ENCODE measurements around the gene USP36. TPM values are rescaled to one million over a fixed set of nuclear protein-coding genes. Genes with fewer than 3 reads are reported as not detected.

Gene USP36
- total RNA-seq, 1 experiment from 2014 or later, result 79.5 TPM

- no peak overlapping the region for H3K4me3 Mint-ChIP-seq (ENCODE audit: low read depth, unreplicated experiment)
- no peak overlapping the region for H3K27ac Mint-ChIP-seq (ENCODE audit: unreplicated experiment)
- BruUV-seq (replicated peaks), result no TSS peak
- TF ChIP-seq CTCF (IDR thresholded peaks at IDR 0.05; ENCODE audit: unreplicated experiment), result no peak
- no peaks in the 10 kb centered on the region for H3K9me3 Mint-ChIP-seq (ENCODE audit: low read depth, unreplicated experiment)
- intact Hi-C loops (cut with micrococcal nuclease; ENCODE audit: unreplicated experiment), result no loop called here
- CTCF ChIA-PET, result no interaction called here
- no peaks in the 10 kb centered on the region for H3K27me3 Mint-ChIP-seq (ENCODE audit: unreplicated experiment)
- H3K4me1 Mint-ChIP-seq (ENCODE audit: low read depth, unreplicated experiment), result no peaks in the 10 kb centered on the region
- DNase-seq, result no peak
- peaks cover 62% of the 10 kb centered on the region for H3K36me3 Mint-ChIP-seq (ENCODE audit: insufficient read depth, unreplicated experiment)
Measured at GRCh38 chr17:78829477-78829876, 11.1 kb downstream of the USP36 start.

- Mint-ChIP-seq H3K4me1 (ENCODE audit: low read depth, unreplicated experiment) (no peaks in the 10 kb centered on the region), H3K27ac (ENCODE audit: unreplicated experiment) (peak overlapping the region; percentile 36), H3K36me3 (ENCODE audit: insufficient read depth, unreplicated experiment) (peaks cover 66% of the 10 kb centered on the region), H3K27me3 (ENCODE audit: unreplicated experiment) (no peaks in the 10 kb centered on the region), H3K9me3 (ENCODE audit: low read depth, unreplicated experiment) (no peaks in the 10 kb centered on the region), H3K4me3 (ENCODE audit: low read depth, unreplicated experiment) (no peak overlapping the region)
- BruUV-seq (replicated peaks), result no TSS peak
- no peak for TF ChIP-seq CTCF (IDR thresholded peaks at IDR 0.05; ENCODE audit: unreplicated experiment)
- peak; percentile 12 for DNase-seq
- CTCF ChIA-PET, result no interaction called here
- intact Hi-C loops (cut with micrococcal nuclease; ENCODE audit: unreplicated experiment), result no loop called here
Measured at GRCh38 chr17:78828470-78829185, 12.0 kb downstream of the USP36 start.

GRCh38 chr17:78826836-78827509, 13.6 kb downstream of the USP36 start:
- no peaks in the 10 kb centered on the region for H3K4me1 Mint-ChIP-seq (ENCODE audit: low read depth, unreplicated experiment)
- H3K4me3 Mint-ChIP-seq (ENCODE audit: low read depth, unreplicated experiment), result no peak overlapping the region
- no TSS peak for BruUV-seq (replicated peaks)
- H3K9me3 Mint-ChIP-seq (ENCODE audit: low read depth, unreplicated experiment), result no peaks in the 10 kb centered on the region
- intact Hi-C loops (cut with micrococcal nuclease; ENCODE audit: unreplicated experiment), result no loop called here
- H3K27ac Mint-ChIP-seq (ENCODE audit: unreplicated experiment), result no peak overlapping the region
- no peaks in the 10 kb centered on the region for H3K27me3 Mint-ChIP-seq (ENCODE audit: unreplicated experiment)
- H3K36me3 Mint-ChIP-seq (ENCODE audit: insufficient read depth, unreplicated experiment), result peaks cover 72% of the 10 kb centered on the region
- CTCF ChIA-PET, result interaction anchor here (0.5 to 0.6 kb wide), 2 partner anchors 96 to 1022 kb away, joined by 3 to 5 read pairs; no protein-coding TSS in a partner anchor
- no peak for TF ChIP-seq CTCF (IDR thresholded peaks at IDR 0.05; ENCODE audit: unreplicated experiment)
- DNase-seq, result no peak

- Mint-ChIP-seq H3K27ac (ENCODE audit: unreplicated experiment) (no peak overlapping the region), H3K36me3 (ENCODE audit: insufficient read depth, unreplicated experiment) (peaks cover 72% of the 10 kb centered on the region), H3K9me3 (ENCODE audit: low read depth, unreplicated experiment) (no peaks in the 10 kb centered on the region), H3K27me3 (ENCODE audit: unreplicated experiment) (no peaks in the 10 kb centered on the region), H3K4me3 (ENCODE audit: low read depth, unreplicated experiment) (no peak overlapping the region), H3K4me1 (ENCODE audit: low read depth, unreplicated experiment) (no peaks in the 10 kb centered on the region)
- TF ChIP-seq CTCF (IDR thresholded peaks at IDR 0.05; ENCODE audit: unreplicated experiment), result no peak
- CTCF ChIA-PET, result interaction anchor here (0.5 to 0.6 kb wide), 2 partner anchors 97 to 1022 kb away, joined by 3 to 5 read pairs; no protein-coding TSS in a partner anchor
- DNase-seq, result no peak
- BruUV-seq (replicated peaks), result no TSS peak
- intact Hi-C loops (cut with micrococcal nuclease; ENCODE audit: unreplicated experiment), result no loop called here
Measured at GRCh38 chr17:78826421-78826820, 14.2 kb downstream of the USP36 start.

Data from Calu3 (cell line).